ENCODE results near the gene MROH8.

Gene MROH8

DNA sequence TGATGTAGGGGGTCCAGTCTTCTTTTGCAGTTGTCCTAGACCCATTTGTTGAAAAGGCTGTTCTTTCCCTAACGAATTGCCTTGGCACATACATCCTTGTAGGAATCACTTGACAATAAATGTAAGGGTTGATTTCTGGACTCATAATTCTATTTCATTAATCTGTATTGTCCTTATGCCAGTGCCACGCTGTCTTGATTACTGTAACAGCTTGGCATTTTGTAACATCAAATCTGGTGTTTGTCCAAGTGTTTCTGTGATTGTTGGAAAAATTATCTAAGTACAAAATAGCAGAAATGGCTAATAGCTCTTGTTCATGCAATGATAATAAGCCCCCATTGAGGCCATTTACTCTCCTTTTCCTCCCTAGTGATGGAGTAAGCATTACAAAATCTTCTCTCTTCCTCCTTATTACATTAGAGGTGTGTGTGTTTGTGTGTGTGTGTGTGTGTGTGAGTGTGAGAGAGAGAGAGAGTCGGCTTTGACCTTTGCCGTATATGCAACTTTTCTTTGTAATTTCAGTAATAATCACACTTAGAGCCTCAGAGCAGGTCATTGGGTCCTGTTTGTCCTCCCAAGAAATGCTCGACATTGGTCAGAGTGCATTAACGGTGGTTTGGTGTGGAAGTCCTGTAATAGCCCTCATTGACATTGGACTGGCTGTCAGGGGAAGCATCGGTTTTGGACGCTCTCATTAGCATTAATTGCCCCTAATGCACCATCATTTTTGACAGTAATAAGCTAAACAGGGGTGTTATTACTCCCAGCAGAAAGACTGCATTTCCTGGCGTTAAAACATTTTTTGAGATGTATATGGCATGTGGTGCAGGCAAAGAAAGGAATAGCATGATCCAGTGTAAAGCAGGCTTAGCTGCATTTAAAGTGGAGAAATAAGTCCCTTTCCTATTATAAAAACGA is 40.7 kb upstream of the MROH8 start:
- H3K4me1 ChIP-seq (ENCODE audit: low read depth, poor library complexity, severe bottlenecking): peaks cover 19% of the 10 kb centered on the region
- TF ChIP-seq CTCF (conservative IDR thresholded peaks at IDR 0.05; ENCODE audit: low read depth, low read length): no peak
- no peak overlapping the region for H3K4me2 ChIP-seq
- no peak overlapping the region for H3K27ac ChIP-seq
- no peak overlapping the region for H2AFZ ChIP-seq (ENCODE audit: low read depth)
- no peaks in the 10 kb centered on the region for H4K20me1 ChIP-seq (ENCODE audit: insufficient read depth)
- peaks cover 25% of the 10 kb centered on the region; the same call in 1 of the 2 replicates for H3K36me3 ChIP-seq (ENCODE audit: insufficient read depth)
- H3K9ac ChIP-seq: no peak overlapping the region
- no peaks in the 10 kb centered on the region for H3K27me3 ChIP-seq (ENCODE audit: insufficient read depth, low read depth)
- no peaks in the 10 kb centered on the region; the same call in 1 of the 2 replicates for H3K79me2 ChIP-seq (ENCODE audit: insufficient read depth, low read depth)
- no peak overlapping the region for H3K4me3 ChIP-seq (IDR thresholded peaks at IDR 0.05; ENCODE audit: insufficient read depth, low read depth, low read length)

DNA sequence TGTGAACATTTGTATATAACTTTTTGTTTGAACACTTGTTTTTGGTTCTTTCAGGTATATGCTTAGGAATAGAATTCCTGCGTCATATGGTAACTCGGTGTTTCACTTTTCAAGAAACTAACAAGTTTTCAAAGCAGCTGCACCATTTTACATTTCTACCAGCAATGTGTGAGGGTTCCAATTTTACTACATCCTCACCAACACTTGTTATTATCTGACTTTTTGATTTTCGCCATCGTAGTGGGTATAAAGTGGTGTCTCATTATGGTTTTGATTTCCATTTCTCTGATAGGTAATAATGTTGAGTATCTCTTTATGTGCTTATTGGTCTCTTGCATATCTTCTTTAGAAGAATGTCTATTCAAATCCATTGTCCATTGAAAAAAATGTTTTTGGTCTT is 39.6 kb upstream of the MROH8 start:
- no peak overlapping the region for H3K4me3 ChIP-seq (IDR thresholded peaks at IDR 0.05; ENCODE audit: insufficient read depth, low read depth, low read length)
- H3K36me3 ChIP-seq (ENCODE audit: insufficient read depth): peaks cover 19% of the 10 kb centered on the region; the same call in 1 of the 2 replicates
- H4K20me1 ChIP-seq (ENCODE audit: insufficient read depth): no peaks in the 10 kb centered on the region
- no peak overlapping the region for H2AFZ ChIP-seq (ENCODE audit: low read depth)
- H3K4me1 ChIP-seq (ENCODE audit: low read depth, poor library complexity, severe bottlenecking): peaks cover 19% of the 10 kb centered on the region
- no peak overlapping the region for H3K4me2 ChIP-seq
- H3K79me2 ChIP-seq (ENCODE audit: insufficient read depth, low read depth): no peaks in the 10 kb centered on the region; the same call in 1 of the 2 replicates
- H3K27me3 ChIP-seq (ENCODE audit: insufficient read depth, low read depth): no peaks in the 10 kb centered on the region
- no peak overlapping the region for H3K27ac ChIP-seq
- H3K9ac ChIP-seq: no peak overlapping the region
- no peak for TF ChIP-seq CTCF (conservative IDR thresholded peaks at IDR 0.05; ENCODE audit: low read depth, low read length)

GRCh38 chr20:37218441-37218840 is 39.1 kb upstream of the MROH8 start:
- no peak overlapping the region for H3K27ac ChIP-seq
- no peak overlapping the region for H2AFZ ChIP-seq (ENCODE audit: low read depth)
- no peak overlapping the region for H3K4me2 ChIP-seq
- H3K36me3 ChIP-seq (ENCODE audit: insufficient read depth): peaks cover 14% of the 10 kb centered on the region; the same call in 1 of the 2 replicates
- no peaks in the 10 kb centered on the region for H4K20me1 ChIP-seq (ENCODE audit: insufficient read depth)
- no peak overlapping the region for H3K9ac ChIP-seq
- H3K27me3 ChIP-seq (ENCODE audit: insufficient read depth, low read depth): no peaks in the 10 kb centered on the region
- H3K4me3 ChIP-seq (IDR thresholded peaks at IDR 0.05; ENCODE audit: insufficient read depth, low read depth, low read length): no peak overlapping the region
- no peaks in the 10 kb centered on the region; the same call in 1 of the 2 replicates for H3K79me2 ChIP-seq (ENCODE audit: insufficient read depth, low read depth)
- no peak for TF ChIP-seq CTCF (conservative IDR thresholded peaks at IDR 0.05; ENCODE audit: low read depth, low read length)
- H3K4me1 ChIP-seq (ENCODE audit: low read depth, poor library complexity, severe bottlenecking): peaks cover 19% of the 10 kb centered on the region

GRCh38 chr20:37209661-37210314 is 30.4 kb upstream of the MROH8 start:
- 0 out of 2 replicates have a peak, but pooled peaks cover 4% of the 10 kb centered on the region for H4K20me1 ChIP-seq (ENCODE audit: insufficient read depth)
- H3K4me3 ChIP-seq (IDR thresholded peaks at IDR 0.05; ENCODE audit: insufficient read depth, low read depth, low read length): no peak overlapping the region
- no peaks in the 10 kb centered on the region for H3K27me3 ChIP-seq (ENCODE audit: insufficient read depth, low read depth)
- no peak overlapping the region for H3K9ac ChIP-seq
- H3K36me3 ChIP-seq (ENCODE audit: insufficient read depth): peaks cover 33% of the 10 kb centered on the region; the same call in 1 of the 2 replicates
- H3K27ac ChIP-seq: no peak overlapping the region
- no peak overlapping the region for H2AFZ ChIP-seq (ENCODE audit: low read depth)
- no peak for TF ChIP-seq CTCF (conservative IDR thresholded peaks at IDR 0.05; ENCODE audit: low read depth, low read length)
- H3K4me1 ChIP-seq (ENCODE audit: low read depth, poor library complexity, severe bottlenecking): no peaks in the 10 kb centered on the region
- H3K4me2 ChIP-seq: no peak overlapping the region
- no peaks in the 10 kb centered on the region for H3K79me2 ChIP-seq (ENCODE audit: insufficient read depth, low read depth)

Data from KMS-11 (cell line).